ENCODE results near the gene C14orf180. TPM values are rescaled to one million over a fixed set of nuclear protein-coding genes. Genes with fewer than 3 reads are reported as not detected.

The C14orf180 gene
- not detected in 2 replicates for total RNA-seq (2014; rRNA removed; shearing (Covaris generic))

DNA sequence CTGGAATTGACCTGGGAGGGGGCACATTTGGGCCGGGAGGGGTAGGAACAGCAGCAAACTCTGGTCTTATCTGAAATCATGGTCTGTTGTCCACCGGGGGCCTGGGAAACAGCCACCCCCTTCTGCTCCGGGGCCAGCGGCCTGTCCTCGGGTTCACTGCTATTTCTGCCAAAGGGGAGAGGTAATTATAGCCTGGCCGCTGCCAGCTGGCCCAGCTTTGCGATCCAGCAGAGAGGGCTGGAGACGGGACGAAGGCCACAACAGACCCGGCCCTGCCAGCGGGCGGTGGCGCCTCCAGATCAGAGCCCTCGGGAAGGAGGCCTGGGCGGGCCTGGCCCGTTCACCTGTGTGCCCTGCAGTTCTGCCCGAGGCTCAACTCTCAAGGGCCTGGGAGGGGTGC lies at the start of gene C14orf180:
C14orf180 (plus strand) TSS at position 258 of the 400 bp plus-strand sequence. CDS start 6,667 bp downstream, outside the sequence.

DNA sequence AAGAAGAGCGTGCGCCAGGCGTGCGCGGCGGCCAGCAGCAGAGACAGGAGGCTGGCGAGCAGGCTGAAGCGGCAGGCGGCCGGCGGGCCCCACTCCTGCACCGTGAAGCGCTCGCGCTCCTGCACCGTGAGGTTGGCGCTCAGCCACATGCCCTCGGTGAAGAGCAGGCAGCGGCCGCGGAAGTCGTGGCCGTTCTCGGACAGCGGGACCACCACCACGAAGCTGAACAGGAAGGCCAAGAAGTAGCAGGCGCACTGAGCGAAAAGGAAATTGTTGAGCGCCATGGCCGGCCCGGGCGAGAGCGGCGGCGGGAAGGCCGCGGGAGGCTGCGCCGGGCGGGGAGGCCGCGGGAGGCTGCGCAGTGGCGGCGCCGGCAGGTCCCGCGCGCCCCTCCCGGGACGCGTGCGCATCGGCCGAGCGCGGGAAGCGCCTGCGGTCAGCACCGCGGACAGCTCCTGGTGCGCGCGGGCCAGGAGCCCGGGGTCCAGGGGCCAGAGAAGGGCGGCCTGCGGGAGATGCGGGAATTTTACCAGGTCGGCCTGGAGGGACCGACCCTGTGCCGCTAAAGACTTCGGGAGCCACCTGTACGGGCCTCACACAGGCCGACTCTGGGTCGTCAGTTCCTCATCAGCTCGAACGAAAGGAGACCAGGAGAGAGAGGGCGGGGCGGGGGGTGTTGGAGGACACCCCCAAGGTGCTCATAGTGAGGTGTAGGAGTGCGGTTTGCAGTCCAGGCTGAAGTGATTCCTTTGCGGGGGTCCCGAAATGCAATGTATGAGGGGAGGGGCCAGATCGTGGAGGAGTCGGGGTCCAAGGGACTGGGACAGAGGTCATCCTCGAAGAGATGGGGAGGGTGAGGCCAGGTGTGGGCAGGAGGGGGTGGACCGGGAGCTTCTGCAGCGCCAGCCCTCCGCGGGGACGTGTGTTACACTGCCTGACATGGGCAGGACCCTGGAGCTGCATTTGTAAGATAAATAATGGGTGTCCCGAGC lies 25.2 kb downstream of the C14orf180 start, which contains the start of gene TMEM179:
TMEM179 (minus strand) TSS at position 315 of the 992 bp plus-strand sequence; CDS start at position 284, 31 bp downstream.

Other genes with a start within 250 kb of the C14orf180 start
- 0.19 and 1.1 TPM in 2 replicates for gene TMEM179, start 25.0 kb downstream of the C14orf180 start, total RNA-seq (2014; rRNA removed; shearing (Covaris generic))
- gene INF2, start 109.9 kb downstream of the C14orf180 start, total RNA-seq (2014; rRNA removed; shearing (Covaris generic)) = 39.9 and 41.5 TPM in 2 replicates
- gene ADSS1, start 144.5 kb downstream of the C14orf180 start, total RNA-seq (2014; rRNA removed; shearing (Covaris generic)) = 2.9 and 6.4 TPM in 2 replicates
- gene SIVA1, start 173.4 kb downstream of the C14orf180 start, total RNA-seq (2014; rRNA removed; shearing (Covaris generic)) = 124 and 133 TPM in 2 replicates
- gene AKT1, start 216.0 kb downstream of the C14orf180 start, total RNA-seq (2014; rRNA removed; shearing (Covaris generic)) = 82.7 and 90.9 TPM in 2 replicates
- gene ZBTB42, start 221.3 kb downstream of the C14orf180 start, total RNA-seq (2014; rRNA removed; shearing (Covaris generic)) = 1.4 and 4.4 TPM in 2 replicates

All from A375 (cell line).